Activated CD8-positive, alpha-beta T cell treated with anti-CD3 and anti-CD28 coated beads for 36 hours (primary cell): ENCODE results near the gene HMGN2. TPM values are rescaled to one million over a fixed set of nuclear protein-coding genes. Genes with fewer than 3 reads are reported as not detected.

Experiments
- ATAC-seq: fragments of 200-7000 bp; cut with Tn5 transposase; one replicate; pipeline ENCODE4 v1.10.0; 2021; ENCODE audit warnings: mild to moderate bottlenecking, moderate library complexity
- CTCF ChIA-PET: fragments of 350-600 bp; sonication (Branson Sonifier 250); formaldehyde crosslinking; loops from one replicate; lab custom pipeline; 2021; ENCODE audit warnings: antibody characterized with exemption; lab: Charles Lee
- POLR2A ChIA-PET: fragments of 350-600 bp; sonication (Branson Sonifier 250); formaldehyde crosslinking; loops from one replicate; lab custom pipeline; 2021; ENCODE audit warnings: antibody characterized with exemption; lab: Charles Lee
- DNase-seq: peaks from one replicate; pipeline ENCODE4 v3.0.0-alpha.2; 2020
- H3K27ac Mint-ChIP-seq: one replicate; pipeline ENCODE4 v1.8.0; 2021; ENCODE audit warnings: mild to moderate bottlenecking, mixed read lengths
- H3K27me3 Mint-ChIP-seq: one replicate; pipeline ENCODE4 v1.8.0; 2021; ENCODE audit warnings: mixed read lengths
- H3K36me3 Mint-ChIP-seq: one replicate; pipeline ENCODE4 v1.8.0; 2021; ENCODE audit warnings: low read depth, mixed read lengths
- H3K4me1 Mint-ChIP-seq: one replicate; pipeline ENCODE4 v1.8.0; 2021; ENCODE audit warnings: low read depth, mixed read lengths
- H3K4me3 Mint-ChIP-seq: one replicate; pipeline ENCODE4 v1.8.0; 2021; ENCODE audit warnings: mild to moderate bottlenecking, moderate library complexity, mixed read lengths
- H3K9me3 Mint-ChIP-seq: one replicate; pipeline ENCODE4 v1.8.0; 2021; ENCODE audit warnings: mixed read lengths
- intact Hi-C: fragments of 100-400 bp; cut with micrococcal nuclease; formaldehyde crosslinking; loops from one replicate; pipeline ENCODE4 v1.10.0; 2022
- total RNA-seq, 2 experiments: library from RNA; stranded (reverse); gene quantifications; one replicate each; pipeline ENCODE4 v1.2.3, GENCODE V29; 2021
- TF ChIP-seq, protein P1 (sequence below): fragments of 200-600 bp; IDR thresholded peaks from one replicate; pipeline ENCODE4 v1.8.0; 2022; ENCODE audit warnings: antibody characterized with exemption, mild to moderate bottlenecking

The HMGN2 gene
- total RNA-seq, 2 experiments from 2014 or later: 837 to 872 TPM

GRCh38 chr1:26474818-26475217 lies 2.6 kb downstream of the HMGN2 start:
- ChIA-PET CTCF (no interaction called here), POLR2A (interaction anchor here (1.9 kb wide), 1 partner anchor 25 kb away, joined by 12 read pairs; no protein-coding TSS in a partner anchor)
- peaks cover 48% of the 10 kb centered on the region for H3K36me3 Mint-ChIP-seq
- ATAC-seq (no peak), DNase-seq (no peak)
- H3K27ac Mint-ChIP-seq: peak overlapping the region; percentile 66
- TF ChIP-seq, protein P1, sequence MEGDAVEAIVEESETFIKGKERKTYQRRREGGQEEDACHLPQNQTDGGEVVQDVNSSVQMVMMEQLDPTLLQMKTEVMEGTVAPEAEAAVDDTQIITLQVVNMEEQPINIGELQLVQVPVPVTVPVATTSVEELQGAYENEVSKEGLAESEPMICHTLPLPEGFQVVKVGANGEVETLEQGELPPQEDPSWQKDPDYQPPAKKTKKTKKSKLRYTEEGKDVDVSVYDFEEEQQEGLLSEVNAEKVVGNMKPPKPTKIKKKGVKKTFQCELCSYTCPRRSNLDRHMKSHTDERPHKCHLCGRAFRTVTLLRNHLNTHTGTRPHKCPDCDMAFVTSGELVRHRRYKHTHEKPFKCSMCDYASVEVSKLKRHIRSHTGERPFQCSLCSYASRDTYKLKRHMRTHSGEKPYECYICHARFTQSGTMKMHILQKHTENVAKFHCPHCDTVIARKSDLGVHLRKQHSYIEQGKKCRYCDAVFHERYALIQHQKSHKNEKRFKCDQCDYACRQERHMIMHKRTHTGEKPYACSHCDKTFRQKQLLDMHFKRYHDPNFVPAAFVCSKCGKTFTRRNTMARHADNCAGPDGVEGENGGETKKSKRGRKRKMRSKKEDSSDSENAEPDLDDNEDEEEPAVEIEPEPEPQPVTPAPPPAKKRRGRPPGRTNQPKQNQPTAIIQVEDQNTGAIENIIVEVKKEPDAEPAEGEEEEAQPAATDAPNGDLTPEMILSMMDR: no peak
- no peaks in the 10 kb centered on the region for H3K27me3 Mint-ChIP-seq
- peaks cover 46% of the 10 kb centered on the region for H3K4me1 Mint-ChIP-seq
- no peaks in the 10 kb centered on the region for H3K9me3 Mint-ChIP-seq
- intact Hi-C loops: no loop called here
- peak overlapping the region; percentile 89 for H3K4me3 Mint-ChIP-seq

DNA sequence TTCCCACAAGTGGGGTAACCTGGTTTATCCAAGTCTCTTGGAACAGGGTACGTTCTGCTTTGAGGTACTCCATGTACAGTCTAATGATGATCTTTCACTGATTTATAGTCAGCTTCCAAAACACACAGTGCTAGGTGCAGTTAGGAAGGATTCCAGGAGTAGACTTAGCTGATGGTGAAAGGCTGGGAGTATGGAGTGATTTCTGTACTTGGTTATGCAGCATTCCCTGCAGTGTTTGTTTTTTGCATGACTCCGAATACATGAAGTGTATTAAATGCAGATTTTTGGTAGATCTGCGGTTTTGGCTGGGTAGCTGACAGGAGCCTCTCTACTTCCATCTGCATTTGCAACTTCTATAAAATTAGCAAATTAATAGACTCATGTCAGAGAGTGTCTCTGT lies 3.7 kb downstream of the HMGN2 start:
- H3K9me3 Mint-ChIP-seq: no peaks in the 10 kb centered on the region
- H3K36me3 Mint-ChIP-seq: peaks cover 44% of the 10 kb centered on the region
- peaks cover 36% of the 10 kb centered on the region for H3K4me1 Mint-ChIP-seq
- no peaks in the 10 kb centered on the region for H3K27me3 Mint-ChIP-seq
- H3K4me3 Mint-ChIP-seq: no peak overlapping the region
- TF ChIP-seq, protein P1: no peak
- ChIA-PET POLR2A (interaction anchor here (0.6 to 1.9 kb wide), 2 partner anchors 24 to 310 kb away, joined by 3 to 12 read pairs; no protein-coding TSS in a partner anchor), CTCF (no interaction called here)
- DNase-seq (no peak), ATAC-seq (no peak)
- H3K27ac Mint-ChIP-seq: peak overlapping the region; percentile 72
- intact Hi-C loops: no loop called here

DNA sequence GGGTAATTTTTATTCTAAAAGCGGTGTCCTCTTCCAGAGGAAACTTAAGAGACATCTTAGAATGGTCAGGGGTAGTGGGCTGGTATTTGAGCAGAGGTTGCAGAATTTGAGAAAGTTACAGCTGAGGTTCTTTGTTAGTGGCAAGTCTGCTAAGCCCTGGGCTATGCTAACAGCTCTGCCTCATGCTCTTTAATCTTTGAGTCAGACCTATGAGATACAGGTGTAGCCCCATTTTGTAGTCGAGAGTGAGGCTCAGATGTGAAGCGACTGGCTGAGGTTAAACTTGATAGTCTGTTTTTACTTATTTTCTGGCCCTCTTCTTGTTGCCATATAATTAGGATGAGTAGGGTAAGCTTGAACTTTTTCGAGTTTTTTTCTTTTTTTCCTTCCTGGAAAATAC lies 4.7 kb downstream of the HMGN2 start:
- Mint-ChIP-seq H3K27me3 (no peaks in the 10 kb centered on the region), H3K4me3 (no peak overlapping the region), H3K4me1 (peaks cover 30% of the 10 kb centered on the region), H3K27ac (peak overlapping the region; percentile 39), H3K36me3 (peaks cover 44% of the 10 kb centered on the region), H3K9me3 (no peaks in the 10 kb centered on the region)
- intact Hi-C loops: no loop called here
- ATAC-seq (no peak), DNase-seq (no peak)
- TF ChIP-seq, protein P1: no peak
- ChIA-PET POLR2A (interaction anchor here (0.6 to 0.9 kb wide), 3 partner anchors 19 to 411 kb away, joined by 3 to 4 read pairs (median 3); no protein-coding TSS in a partner anchor), CTCF (interaction anchor here (0.7 kb wide), 1 partner anchor 23 kb away, joined by 3 read pairs; no protein-coding TSS in a partner anchor)

GRCh38 chr1:26477446-26478152 lies 5.4 kb downstream of the HMGN2 start:
- Mint-ChIP-seq H3K36me3 (peaks cover 44% of the 10 kb centered on the region), H3K4me1 (peaks cover 33% of the 10 kb centered on the region), H3K27ac (peak overlapping the region; percentile 21), H3K4me3 (no peak overlapping the region), H3K9me3 (no peaks in the 10 kb centered on the region), H3K27me3 (no peaks in the 10 kb centered on the region)
- intact Hi-C loops: no loop called here
- DNase-seq (no peak), ATAC-seq (no peak)
- CTCF ChIA-PET: no interaction called here
- TF ChIP-seq, protein P1: no peak
- POLR2A ChIA-PET: interaction anchor here (0.8 to 0.9 kb wide), 2 partner anchors 20 to 411 kb away, joined by 3 to 4 read pairs; no protein-coding TSS in a partner anchor

- ChIA-PET POLR2A (interaction anchor here (0.9 kb wide), 1 partner anchor 19 kb away, joined by 3 read pairs; no protein-coding TSS in a partner anchor), CTCF (interaction anchor here (1.6 kb wide), 1 partner anchor 22 kb away, joined by 6 read pairs; no protein-coding TSS in a partner anchor)
- ATAC-seq (no peak), DNase-seq (no peak)
- Mint-ChIP-seq H3K36me3 (peaks cover 42% of the 10 kb centered on the region), H3K4me1 (peaks cover 39% of the 10 kb centered on the region), H3K9me3 (no peaks in the 10 kb centered on the region), H3K27me3 (no peaks in the 10 kb centered on the region), H3K27ac (no peak overlapping the region), H3K4me3 (no peak overlapping the region)
- intact Hi-C loops: no loop called here
- TF ChIP-seq, protein P1: no peak
Measured at GRCh38 chr1:26478159-26478558, 5.9 kb downstream of the HMGN2 start.
